GM12878 (cell line): ENCODE data around the gene MAP4K2. TPM values are rescaled to one million over a fixed set of nuclear protein-coding genes. Genes with fewer than 3 reads are reported as not detected.

Experiments used
- ATAC-seq: fragments of 200-7000 bp; cut with Tn5 transposase; 3 replicates; pipeline ENCODE4 v1.9.1; 2020; ENCODE audit warnings: mild to moderate bottlenecking, moderate library complexity
- BruUV-seq: library from RNA; stranded (reverse); fragments of 400-500 nt; replicated peaks from 2 replicates; lab custom pipeline; 2021; lab: Mats Ljungman, UMichigan
- CTCF ChIA-PET: fragments of 300-600 bp; sonication (Branson Sonifier 250); formaldehyde crosslinking; extraction: SDS; loops from one replicate; lab custom pipeline; 2021; ENCODE audit warnings: inconsistent platforms; lab: Yijun Ruan, JAX
- POLR2A ChIA-PET: fragments of 350-600 bp; formaldehyde crosslinking; extraction: SDS; loops from one replicate; lab custom pipeline; 2021; ENCODE audit warnings: inconsistent platforms; lab: Charles Lee
- RAD21 ChIA-PET: fragments of 300-600 bp; sonication (Branson Sonifier 250); formaldehyde crosslinking; loops from one replicate; lab custom pipeline; 2023; ENCODE audit warnings: antibody characterized with exemption; ENCODE audit not compliant: unreplicated experiment; lab: Charles Lee
- SMC1A ChIA-PET: fragments of 300-600 bp; sonication (Branson Sonifier 250); formaldehyde crosslinking; loops from one replicate; lab custom pipeline; 2023; ENCODE audit not compliant: unreplicated experiment, uncharacterized antibody; lab: Charles Lee
- DNase-seq: peaks from one replicate; pipeline ENCODE4 v3.0.0-alpha.2; 2011; ENCODE audit warnings: low read depth, low spot score
- FAIRE-seq: peaks from 3 replicates; lab custom pipeline; 2011; peaks lifted over from hg19 to GRCh38; lab: Jason Lieb, UNC
- H2AFZ ChIP-seq: 2 replicates; pipeline ENCODE4 v1.6.0; 2011; ENCODE audit warnings: low read depth, low read length, control low read depth; ENCODE audit not compliant: control insufficient read depth
- H3K27ac ChIP-seq: 2 replicates; pipeline ENCODE4 v1.5.1; 2011; ENCODE audit warnings: control low read depth; ENCODE audit not compliant: control insufficient read depth, insufficient read depth
- H3K27me3 ChIP-seq, 2 experiments: replicated peaks in 1 of 2; 2 replicates each; pipeline versions ENCODE4 v1.6.0 to v1.6.1; 2011; ENCODE audit warnings: low read length in 1 of 2; ENCODE audit not compliant: control insufficient read depth in 2 of 2, insufficient read depth in 2 of 2
- H3K36me3 ChIP-seq, 2 experiments: 2 replicates each; pipeline ENCODE4 v1.5.1; 2011; ENCODE audit warnings: low read length in 1 of 2; ENCODE audit not compliant: control insufficient read depth in 2 of 2, insufficient read depth in 2 of 2
- H3K4me1 ChIP-seq: 2 replicates; pipeline ENCODE4 v1.6.1; 2011; ENCODE audit warnings: mild to moderate bottlenecking, low read length, moderate library complexity, mixed read lengths; ENCODE audit not compliant: control insufficient read depth, insufficient read depth
- H3K4me2 ChIP-seq: 2 replicates; pipeline ENCODE4 v1.6.0; 2011; ENCODE audit warnings: control low read depth; ENCODE audit not compliant: control insufficient read depth, insufficient read depth
- H3K4me3 ChIP-seq: fragments of 200-600 bp; sonication (generic); 2 replicates; pipeline ENCODE4 v1.5.1; 2016
- H3K79me2 ChIP-seq: 2 replicates; pipeline ENCODE4 v1.6.0; 2011; ENCODE audit warnings: low read length; ENCODE audit not compliant: control insufficient read depth, insufficient read depth
- H3K9ac ChIP-seq: 2 replicates; pipeline ENCODE4 v1.8.0; 2011; ENCODE audit warnings: low read length, control low read depth, mixed read lengths; ENCODE audit not compliant: control insufficient read depth, insufficient read depth
- H3K9me3 ChIP-seq: replicated peaks from 3 replicates; pipeline ENCODE4 v1.5.1; 2011; ENCODE audit warnings: mild to moderate bottlenecking, low read length; ENCODE audit not compliant: control insufficient read depth, insufficient read depth
- H4K20me1 ChIP-seq: 2 replicates; pipeline ENCODE4 v1.6.0; 2011; ENCODE audit not compliant: control insufficient read depth, insufficient read depth
- CEBPB ChIP-seq, 2 experiments: fragments of 150-350 bp in 1 of 2; IDR thresholded peaks; 2 replicates each; pipeline ENCODE4 v1.6.1; 2012 to 2014; ENCODE audit warnings: low read depth in 2 of 2, low read length in 2 of 2, borderline replicate concordance in 1 of 2, inconsistent platforms in 1 of 2
- MEF2B ChIP-seq: fragments of 450-650 bp; IDR thresholded peaks from 2 replicates; pipeline ENCODE4 v1.6.1; 2018; ENCODE audit warnings: mild to moderate bottlenecking, moderate library complexity; ENCODE audit not compliant: partially characterized antibody, poor library complexity, severe bottlenecking
- MTA2 ChIP-seq: fragments of 450-650 bp; IDR thresholded peaks from 2 replicates; pipeline ENCODE4 v1.6.1; 2016; ENCODE audit warnings: low read depth, mild to moderate bottlenecking, moderate library complexity
- PRDM15 ChIP-seq: fragments of 450-650 bp; formaldehyde crosslinking; IDR thresholded peaks from 2 replicates; pipeline ENCODE4 v1.4.0; 2020; ENCODE audit warnings: mild to moderate bottlenecking, moderate library complexity
- RELA ChIP-seq: fragments of 450-650 bp; IDR thresholded peaks from 2 replicates; pipeline ENCODE4 v1.8.0; 2014; ENCODE audit warnings: borderline replicate concordance; ENCODE audit not compliant: partially characterized antibody
- SKIL ChIP-seq: fragments of 450-650 bp; IDR thresholded peaks from 2 replicates; pipeline ENCODE4 v1.6.1; 2017; ENCODE audit warnings: mild to moderate bottlenecking, low read depth, inconsistent platforms; ENCODE audit not compliant: poor library complexity, severe bottlenecking
- SMAD1 ChIP-seq: fragments of 450-650 bp; IDR thresholded peaks from 2 replicates; pipeline ENCODE4 v1.6.1; 2018; ENCODE audit warnings: mild to moderate bottlenecking, low read depth; ENCODE audit not compliant: partially characterized antibody
- SMARCA5 ChIP-seq: fragments of 450-650 bp; IDR thresholded peaks from 2 replicates; pipeline ENCODE4 v1.6.1; 2017; ENCODE audit warnings: mild to moderate bottlenecking
- SPI1 ChIP-seq: IDR thresholded peaks from 2 replicates; pipeline ENCODE4 v1.6.1; 2011; ENCODE audit warnings: low read depth, mild to moderate bottlenecking, low read length, moderate library complexity, borderline replicate concordance; ENCODE audit not compliant: insufficient read depth
- SREBF1 ChIP-seq: IDR thresholded peaks from 2 replicates; pipeline ENCODE4 v1.6.1; 2012; ENCODE audit warnings: mild to moderate bottlenecking, low read length
- STAT1 ChIP-seq: fragments of 450-650 bp; conservative IDR thresholded peaks from 2 replicates; pipeline ENCODE4 v1.6.1; 2014; ENCODE audit warnings: antibody characterized with exemption, mild to moderate bottlenecking
- ZBTB33 ChIP-seq: fragments of 450-650 bp; IDR thresholded peaks from 2 replicates; pipeline ENCODE4 v1.6.1; 2017; ENCODE audit warnings: mild to moderate bottlenecking
- ZNF24 ChIP-seq: fragments of 450-650 bp; IDR thresholded peaks from 2 replicates; pipeline ENCODE4 v1.6.1; 2017; ENCODE audit warnings: antibody characterized with exemption, mild to moderate bottlenecking
- ZNF274 ChIP-seq: IDR thresholded peaks from one replicate; pipeline ENCODE4 v1.8.0; 2011; ENCODE audit not compliant: insufficient read length, insufficient read depth
- WGBS: methylation state at CpG from one replicate; pipeline ENCODE4 v1.1.6; 2016; ENCODE audit warnings: low lambda C conversion rate; ENCODE audit not compliant: insufficient replicate concordance, insufficient coverage; ENCODE audit errors: missing lambda C conversion rate; 5-methylcytosine and 5-hydroxymethylcytosine counted together
- in situ Hi-C: fragments of 300-500 bp; cut with MboI; formaldehyde crosslinking; loops from 9 replicates; pipeline ENCODE4 v1.14.3; 2018; ENCODE audit warnings: mixed read lengths
- intact Hi-C: fragments of 100-400 bp; cut with micrococcal nuclease; formaldehyde crosslinking; loops from one replicate; pipeline ENCODE4 v1.14.2; 2022; ENCODE audit not compliant: unreplicated experiment
- polyA plus RNA-seq, 11 experiments: library from polyadenylated mRNA; depleted of rRNA in 4 of 11; unstranded in 6 of 11; stranded (reverse) in 5 of 11; fragments of >200 nt; fragmentation: Nextera tagmentation in 4 of 11; fragmentation: Illumina TruSeq in 1 of 11; extraction: Ambion mirVana in 4 of 11; extraction: Trizol in 1 of 11; gene quantifications; 1 replicate in 1 of 11; 2 replicates in 10 of 11; pipeline versions ENCODE4 v1.2.1 to v1.2.3, GENCODE V29; 2011 to 2016; ENCODE audit warnings: inconsistent platforms in 2 of 11, missing spikeins in 2 of 11, low read depth in 1 of 11
- total RNA-seq, 4 experiments: library from RNA; depleted of rRNA in 3 of 4; stranded (reverse); fragments of >200 nt in 3 of 4; fragmentation: Illumina TruSeq in 1 of 4; extraction: Trizol in 1 of 4; gene quantifications; 2 replicates each; pipeline versions ENCODE4 v1.2.1 to v1.2.3, GENCODE V29; 2013 to 2021

The MAP4K2 gene
- total and polyA plus RNA-seq, 10 of the 15 experiments (the other 5 are each of a cell fraction or from before 2014, with no cell fraction given) = 0.98 to 78.1 (median 48.9) TPM

- TF ChIP-seq CEBPB (IDR thresholded peaks at IDR 0.05; ENCODE audit: borderline replicate concordance in 1 of 2, low read depth in 2 of 2, low read length in 2 of 2) = no peak
- TF ChIP-seq MTA2 = no peak
Measured at GRCh38 chr11:64831411-64831891, 28.4 kb upstream of the MAP4K2 start (continued).

GRCh38 chr11:64829536-64830251, 26.7 kb upstream of the MAP4K2 start:
- FAIRE-seq = no peak
- 71% methylated on average over 43 of the region's 43 CpGs for WGBS
- in situ Hi-C loops = no loop called here
- H3K9me3 ChIP-seq = no peaks in the 10 kb centered on the region
- no peak overlapping the region for H3K27ac ChIP-seq
- intact Hi-C loops = no loop called here
- no peaks in the 10 kb centered on the region for H3K79me2 ChIP-seq
- no peak overlapping the region for H3K4me3 ChIP-seq
- no peaks in the 10 kb centered on the region for H3K4me1 ChIP-seq
- RAD21 ChIA-PET = no interaction called here
- no peak overlapping the region for H3K9ac ChIP-seq
- H2AFZ ChIP-seq = no peak overlapping the region
- SMC1A ChIA-PET = no interaction called here
- ATAC-seq = no peak
- H4K20me1 ChIP-seq = no peaks in the 10 kb centered on the region
- H3K4me2 ChIP-seq = no peak overlapping the region
- no TSS peak for BruUV-seq
- POLR2A ChIA-PET = interaction anchor here (0.6 kb wide), 1 partner anchor 149 kb away, joined by 9 read pairs; no protein-coding TSS in a partner anchor
- DNase-seq = no peak
- no peaks in the 10 kb centered on the region for H3K36me3 ChIP-seq
- CTCF ChIA-PET = no interaction called here
- H3K27me3 ChIP-seq = no peaks in the 10 kb centered on the region
- TF ChIP-seq STAT1 = no peak
- no peak for TF ChIP-seq RELA
- no peak for TF ChIP-seq ZNF274
- no peak for TF ChIP-seq SPI1
- no peak for TF ChIP-seq SMAD1
- no peak for TF ChIP-seq SKIL
- TF ChIP-seq PRDM15 (CRISPR knock-in tag) = no peak
- TF ChIP-seq MEF2B = no peak
- TF ChIP-seq SMARCA5 = no peak
- no peak for TF ChIP-seq ZNF24
- TF ChIP-seq ZBTB33 = no peak
- TF ChIP-seq SREBF1 = no peak
